GM19452 (cell line): ENCODE results near the gene HPDL.
"Not testable (repeated sequence)": the region's sequence is repeated elsewhere in the genome, so short reads cannot be mapped to it uniquely, and the experiment has no call there.

Experiments
- ATAC-seq: cut with Tn5 transposase; IDR thresholded peaks from one replicate; pipeline ENCODE4 v1.9.1; 2021; ENCODE audit not compliant: unreplicated experiment

The HPDL gene

DNA sequence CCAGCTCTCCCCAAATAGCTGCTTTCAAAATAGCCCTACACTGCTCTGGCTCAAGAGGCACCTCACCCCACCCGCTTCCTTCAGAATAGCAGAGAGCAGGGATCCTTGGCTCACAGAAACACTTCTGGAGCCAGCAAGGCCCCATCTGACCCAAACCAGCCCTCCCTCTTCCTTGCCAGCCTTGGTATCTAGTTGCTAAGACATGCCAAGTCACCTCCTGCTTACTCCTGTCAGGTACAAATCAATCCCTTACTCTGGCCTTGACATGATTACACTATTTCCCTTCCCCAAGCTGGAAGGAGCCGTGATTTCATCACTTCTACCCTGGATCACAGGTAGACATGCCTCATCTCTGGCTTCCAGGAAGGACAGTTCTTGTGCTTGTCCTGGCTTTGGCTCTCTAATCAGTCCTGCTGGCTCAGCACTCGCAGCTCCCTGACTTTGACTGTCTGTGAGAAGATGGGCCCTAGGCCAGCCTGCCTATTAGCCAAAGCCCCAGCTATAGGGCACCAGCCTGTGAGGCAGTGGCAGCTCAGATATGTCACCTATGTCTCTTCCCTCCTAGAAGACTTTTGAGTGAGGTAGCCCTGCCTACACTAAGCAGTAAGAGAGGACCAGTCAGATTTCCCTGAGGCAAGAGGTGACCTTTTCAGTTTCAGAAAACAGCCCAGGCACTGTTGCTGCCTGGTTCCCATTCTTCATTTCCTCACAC is 22.4 kb downstream of the HPDL start:
- ATAC-seq: no peak

DNA sequence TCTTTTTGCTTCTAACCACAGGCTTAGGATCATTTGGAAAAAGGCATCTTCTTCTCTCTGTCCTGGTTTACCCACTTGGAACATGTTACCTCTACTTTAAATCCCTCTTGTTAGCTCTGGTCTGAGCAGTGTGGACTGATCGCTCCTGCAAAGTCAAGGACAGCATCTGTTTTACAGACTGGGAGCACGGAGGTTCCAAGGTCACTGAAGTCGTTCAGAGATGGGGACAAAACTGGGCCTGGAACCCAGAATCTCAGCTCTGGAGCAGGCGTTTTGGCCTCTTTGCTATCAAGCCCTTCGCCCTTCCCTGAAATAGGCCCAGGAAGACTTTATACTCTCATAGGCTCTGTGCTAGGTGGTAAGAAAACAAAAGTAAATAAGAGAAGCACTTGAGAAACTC is 24.8 kb downstream of the HPDL start:
- ATAC-seq: no peak

DNA sequence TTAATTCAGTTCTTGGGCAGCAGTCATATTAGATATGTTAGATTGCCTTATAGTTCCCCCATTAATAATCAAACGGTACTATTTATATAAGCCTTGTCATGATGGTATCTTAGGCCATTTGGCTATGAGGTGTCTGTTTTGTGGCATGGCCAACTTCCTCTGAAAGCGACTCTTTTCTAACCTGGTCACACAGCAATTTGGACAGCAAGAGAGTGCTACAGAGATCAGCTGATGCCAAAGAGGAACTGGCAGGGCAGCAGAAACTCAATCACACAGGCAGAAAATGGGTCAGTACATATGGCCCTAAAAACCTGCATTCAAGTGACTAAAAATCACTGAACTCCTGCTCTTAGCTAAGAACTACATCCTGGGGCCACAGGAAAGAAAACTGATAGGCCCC is 27.0 kb downstream of the HPDL start:
- ATAC-seq: no peak

DNA sequence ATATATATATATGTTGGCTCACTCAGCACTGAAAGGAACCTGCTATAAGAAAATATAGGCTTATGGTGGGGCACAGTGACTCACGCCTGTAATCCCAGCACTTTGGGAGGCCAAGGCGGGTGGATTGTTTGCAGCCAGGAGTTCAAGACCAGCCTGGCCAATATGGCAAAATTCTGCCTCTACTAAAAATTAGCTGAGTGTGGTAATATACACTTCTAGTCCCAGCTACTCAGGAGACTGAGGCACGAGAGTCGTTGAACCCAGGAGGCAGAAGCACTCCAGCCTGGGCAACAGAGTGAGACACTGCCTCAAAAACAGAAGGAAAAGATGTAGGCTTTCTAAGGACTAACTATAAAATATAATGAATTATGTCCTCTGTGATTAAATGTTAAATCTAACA is 28.1 kb downstream of the HPDL start:
- ATAC-seq: no peak

DNA sequence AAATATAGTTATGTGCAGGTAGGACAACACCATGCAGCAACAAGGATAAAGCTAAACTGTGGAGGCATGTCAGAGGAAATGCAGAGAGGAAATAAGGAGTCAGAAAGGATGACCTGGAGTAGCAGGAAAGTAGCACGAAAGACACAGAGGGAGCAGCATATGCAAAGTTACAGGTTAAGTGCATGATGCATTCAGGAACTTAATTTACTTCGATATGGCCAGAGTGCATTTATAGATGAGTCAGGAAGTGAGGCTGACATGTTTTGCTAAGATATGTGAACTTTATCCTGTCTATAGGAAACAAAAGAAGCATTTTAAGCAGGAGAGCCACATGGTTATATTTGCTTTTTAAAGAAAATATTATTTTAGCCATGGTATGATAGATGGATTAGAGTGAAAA is 29.0 kb downstream of the HPDL start:
- no peak for ATAC-seq

DNA sequence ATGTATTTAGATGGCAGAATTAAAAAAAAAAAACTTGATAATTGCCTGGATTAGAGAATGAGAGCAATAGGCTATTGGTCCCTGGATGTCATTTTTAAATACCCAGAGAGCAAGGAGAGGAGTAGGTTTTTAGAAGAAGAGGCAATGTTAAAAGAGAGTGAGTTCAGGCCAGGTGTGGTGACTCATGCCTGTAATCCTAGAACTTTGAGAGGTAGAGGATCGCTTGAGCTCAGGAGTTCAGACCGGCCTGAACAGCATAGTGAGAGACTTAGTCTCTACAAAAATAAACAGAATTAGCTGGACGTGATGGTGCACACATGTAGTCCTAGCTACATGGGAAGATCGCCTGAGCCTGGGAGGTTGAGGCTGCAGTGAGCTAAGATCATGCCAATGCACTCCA is 29.5 kb downstream of the HPDL start:
- no peak for ATAC-seq

DNA sequence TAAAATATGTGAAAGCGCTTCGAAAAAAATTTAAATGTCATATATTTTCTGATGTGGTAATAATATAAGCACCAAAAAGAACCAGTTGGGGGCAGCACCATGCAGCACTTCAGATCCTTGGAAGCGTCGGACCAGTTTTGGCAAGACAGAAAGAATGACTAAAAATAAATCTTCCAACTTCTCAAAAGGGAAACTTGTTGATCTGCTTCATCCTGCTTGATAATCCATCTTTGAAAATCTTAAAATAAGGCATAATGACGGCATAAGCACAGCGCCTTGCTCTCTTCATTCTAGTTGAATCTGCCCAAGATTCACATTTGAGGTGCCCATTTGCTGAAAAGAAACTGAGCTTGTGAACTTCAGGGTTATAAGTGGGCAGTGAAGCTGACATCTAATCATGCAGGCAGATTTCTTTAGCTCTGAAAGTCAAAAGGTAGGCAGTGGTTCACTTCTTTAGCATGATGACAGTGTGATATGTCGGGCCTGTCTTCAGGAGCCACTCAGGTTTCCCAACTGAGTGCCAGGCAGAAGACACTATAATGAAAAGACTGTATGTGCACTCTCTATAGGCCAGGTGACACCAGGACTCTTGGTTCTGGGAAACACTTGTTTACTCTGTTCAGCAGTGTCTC is 33.3 kb downstream of the HPDL start:
- no peak for ATAC-seq

DNA sequence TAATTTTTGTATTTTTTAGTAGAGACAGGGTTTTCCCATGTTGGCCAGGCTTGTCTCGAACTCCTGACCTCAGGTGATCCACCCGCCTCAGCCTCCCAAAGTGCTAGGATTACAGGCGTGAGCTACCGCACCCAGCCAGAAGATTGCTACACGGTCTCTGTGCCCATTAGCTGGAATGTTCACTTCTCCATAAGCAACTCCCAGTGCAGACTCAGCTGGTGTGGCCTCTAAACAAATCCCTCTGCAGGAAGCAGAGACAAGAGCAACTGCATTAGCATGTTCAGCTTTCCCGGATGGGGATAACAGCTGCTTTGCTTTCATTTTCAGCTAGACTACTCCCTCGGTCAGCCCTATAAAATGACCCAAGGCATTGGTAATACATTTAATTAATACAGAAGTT is 34.3 kb downstream of the HPDL start:
- not testable (repeated sequence) for ATAC-seq

DNA sequence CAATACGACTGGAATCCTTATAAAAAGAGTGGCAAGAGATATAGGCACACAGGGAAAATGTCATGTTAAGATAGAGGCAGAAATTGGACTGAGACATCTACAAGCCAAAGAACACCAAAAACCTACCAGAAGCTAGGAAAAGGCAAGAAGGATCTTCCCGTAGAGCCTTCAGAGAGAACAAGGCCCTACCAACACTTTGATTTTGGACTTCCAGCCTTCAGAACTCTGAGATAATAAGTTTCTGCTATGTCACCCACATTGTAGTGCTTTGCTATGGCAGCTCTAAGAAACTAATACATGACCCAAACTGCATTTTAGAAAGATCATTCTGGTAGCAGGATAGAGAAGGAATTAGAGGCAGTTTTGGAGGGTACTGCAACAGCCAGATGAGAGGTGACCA is 37.6 kb downstream of the HPDL start:
- ATAC-seq: no peak

DNA sequence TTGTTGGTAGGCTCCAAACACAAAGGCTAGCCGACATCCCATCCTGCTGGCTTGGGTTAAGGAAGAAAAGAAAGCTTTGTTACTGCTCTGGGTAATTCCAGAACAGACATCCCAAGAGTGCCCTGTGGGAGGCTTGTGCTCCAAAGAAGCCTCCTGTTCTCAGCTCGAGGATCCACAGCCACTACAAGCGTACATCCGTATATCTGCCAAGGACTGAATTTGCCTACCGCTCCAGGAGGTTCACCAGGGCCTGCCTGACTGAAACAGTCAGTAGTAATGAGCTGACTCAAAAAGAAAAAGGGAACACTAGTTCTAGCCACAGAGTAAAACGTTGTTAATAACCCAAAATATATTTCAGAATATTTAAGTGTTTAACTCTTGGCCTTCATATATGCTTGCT is 38.4 kb downstream of the HPDL start:
- ATAC-seq: peak; percentile 67

DNA sequence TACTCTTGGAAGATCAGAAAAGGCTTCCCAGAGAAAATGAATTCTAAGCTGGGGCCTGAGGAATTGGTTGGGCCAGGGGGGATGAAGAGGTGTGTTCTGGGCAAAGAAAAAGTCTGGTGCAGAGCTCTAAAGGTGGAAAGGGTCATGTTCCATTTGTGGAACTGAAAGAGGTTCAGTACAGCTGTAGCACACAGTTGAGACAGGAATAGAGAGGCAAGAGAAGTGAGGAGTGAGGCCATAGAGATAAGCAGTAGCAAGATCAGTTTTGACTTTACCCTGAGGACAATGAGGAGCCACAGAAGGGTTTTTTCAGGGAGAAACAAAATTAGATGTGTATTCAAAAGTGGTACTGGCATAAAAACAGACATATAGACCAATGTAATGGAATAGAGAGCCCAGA is 43.9 kb downstream of the HPDL start:
- ATAC-seq: no peak

DNA sequence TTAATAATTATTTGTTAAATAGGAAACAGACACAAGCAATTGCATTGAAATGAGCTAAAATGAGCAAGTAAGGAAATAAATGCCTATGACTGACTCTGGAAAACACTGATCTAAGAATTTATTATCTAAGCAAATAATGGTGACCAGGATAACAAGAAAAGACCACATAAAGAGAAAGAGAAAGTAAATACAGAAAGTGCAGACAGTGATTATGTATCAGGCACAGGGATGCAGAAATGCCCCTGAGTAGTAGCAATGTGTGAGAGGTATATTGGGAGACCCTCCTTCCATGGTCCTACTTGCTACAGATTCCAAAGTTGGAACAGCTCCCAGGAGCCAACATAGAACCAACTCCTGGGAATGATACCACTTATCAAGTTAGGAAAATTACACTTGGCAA is 46.9 kb downstream of the HPDL start:
- ATAC-seq: no peak

DNA sequence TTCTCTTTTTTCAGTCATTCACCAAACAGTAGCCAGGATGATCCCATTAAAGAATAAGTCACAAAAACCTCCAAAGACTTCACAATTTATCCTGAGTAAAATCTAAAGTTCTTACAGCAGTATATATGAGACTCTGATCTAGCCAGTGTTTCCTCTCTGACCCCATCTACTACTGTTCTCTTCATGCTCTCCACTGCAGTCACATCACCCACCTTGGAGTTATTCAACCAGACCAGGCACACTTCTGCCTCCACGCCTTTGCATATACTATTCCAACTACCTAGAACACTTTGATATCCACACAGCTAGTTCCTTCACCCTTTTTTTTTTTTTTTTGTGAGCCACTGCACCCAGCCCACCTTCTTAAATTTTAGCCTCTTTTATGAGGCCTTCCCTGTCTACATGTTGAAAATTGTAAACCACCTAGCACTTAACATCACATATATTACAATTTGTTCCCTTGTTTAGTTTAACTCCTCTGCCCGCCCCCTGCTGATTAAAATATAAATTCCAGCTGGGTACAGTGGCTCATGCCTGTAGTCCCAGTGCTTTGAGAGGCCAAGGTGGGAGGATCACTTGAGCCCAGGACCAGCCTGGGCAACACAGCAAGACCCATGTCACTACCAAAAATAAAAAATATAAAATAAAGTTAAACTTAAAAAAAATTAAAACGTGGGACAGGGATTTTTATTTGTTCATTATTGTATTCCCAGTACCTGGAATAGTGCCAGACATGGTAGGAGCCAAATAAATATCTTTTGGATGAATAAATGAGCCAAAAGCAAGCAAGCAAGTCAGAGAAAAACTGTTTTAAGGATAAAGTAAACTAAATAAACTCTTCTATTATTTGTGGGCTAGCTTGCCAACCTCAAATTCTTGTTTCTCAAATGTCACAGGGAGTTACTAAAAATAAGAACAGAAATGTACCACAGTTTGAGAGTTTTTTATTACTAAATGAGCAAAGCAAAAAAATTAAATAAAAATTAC is 48.7 kb downstream of the HPDL start:
- ATAC-seq: no peak

DNA sequence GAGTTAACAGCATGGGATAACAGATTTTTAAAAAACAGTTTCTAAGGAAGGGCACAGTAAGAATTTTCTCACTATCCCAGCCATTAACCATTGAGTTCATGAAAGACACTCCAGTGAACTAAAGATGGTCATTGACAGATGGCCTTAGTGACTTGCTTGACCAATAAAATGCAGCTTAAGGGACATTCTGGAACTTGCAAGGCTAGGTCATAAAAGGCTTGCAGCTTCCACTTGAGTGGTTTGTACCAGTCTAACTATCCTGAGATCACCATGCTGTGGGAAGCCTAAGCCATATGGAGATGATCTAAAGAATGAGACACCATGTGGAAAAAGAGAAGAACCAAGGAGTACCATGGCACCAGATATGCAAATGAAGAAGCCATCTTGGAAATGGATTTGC is 51.5 kb downstream of the HPDL start:
- ATAC-seq: no peak
